T-helper 22 cell (primary cell): ENCODE results near the gene LHFPL2.

Experiments used
- DNase-seq: peaks from one replicate; pipeline ENCODE4 v3.0.0-alpha.2; 2020; ENCODE audit warnings: low read depth

The LHFPL2 gene

GRCh38 chr5:78567617-78568016, 81.0 kb downstream of the LHFPL2 start:
- DNase-seq, result no peak

GRCh38 chr5:78566747-78567425, 81.7 kb downstream of the LHFPL2 start:
- DNase-seq, result no peak

GRCh38 chr5:78565395-78565794, 83.2 kb downstream of the LHFPL2 start:
- no peak for DNase-seq

GRCh38 chr5:78563621-78564020, 85.0 kb downstream of the LHFPL2 start:
- no peak for DNase-seq

- no peak for DNase-seq
These were observed 85.8 kb downstream of the LHFPL2 start for GRCh38 chr5:78562714-78563330.

GRCh38 chr5:78562001-78562400, 86.6 kb downstream of the LHFPL2 start:
- DNase-seq, result no peak

GRCh38 chr5:78561261-78561660, 87.3 kb downstream of the LHFPL2 start:
- DNase-seq, result no peak

- DNase-seq, result no peak
These were observed 88.3 kb downstream of the LHFPL2 start for GRCh38 chr5:78560000-78560855.

GRCh38 chr5:78557601-78558000, 91.0 kb downstream of the LHFPL2 start:
- DNase-seq, result no peak

- DNase-seq, result no peak
These were observed 92.7 kb downstream of the LHFPL2 start for GRCh38 chr5:78555870-78556269.

- DNase-seq, result no peak
These were observed 93.9 kb downstream of the LHFPL2 start for GRCh38 chr5:78554670-78555069.

- no peak for DNase-seq
These were observed 94.8 kb downstream of the LHFPL2 start for GRCh38 chr5:78553580-78554353.

- DNase-seq, result no peak
These were observed 95.7 kb downstream of the LHFPL2 start for GRCh38 chr5:78552729-78553342.

GRCh38 chr5:78550891-78551290, 97.7 kb downstream of the LHFPL2 start:
- no peak for DNase-seq

GRCh38 chr5:78549043-78549442, 99.5 kb downstream of the LHFPL2 start:
- no peak for DNase-seq

GRCh38 chr5:78547731-78548615, 100.6 kb downstream of the LHFPL2 start:
- DNase-seq, result no peak

GRCh38 chr5:78547183-78547582, 101.4 kb downstream of the LHFPL2 start:
- no peak for DNase-seq

- DNase-seq, result no peak
These were observed 102.1 kb downstream of the LHFPL2 start for GRCh38 chr5:78546276-78546996.

GRCh38 chr5:78545406-78545805, 103.2 kb downstream of the LHFPL2 start:
- no peak for DNase-seq

- no peak for DNase-seq
These were observed 103.9 kb downstream of the LHFPL2 start for GRCh38 chr5:78544561-78545201.
